K562 (cell line): Measurements from ENCODE around the gene PLEKHA8. TPM values are rescaled to one million over a fixed set of nuclear protein-coding genes. Genes with fewer than 3 reads are reported as not detected.

Experiments used
- ATAC-seq: fragments of 200-7000 bp; cut with Tn5 transposase; 3 replicates; pipeline ENCODE4 v1.9.1; 2020; ENCODE audit warnings: moderate library complexity
- BruUV-seq: library from RNA; stranded (reverse); fragments of 400-500 nt; replicated peaks from 2 replicates; lab custom pipeline; 2021; lab: Mats Ljungman, UMichigan
- CTCF ChIA-PET: fragments of 300-600 bp; formaldehyde crosslinking; extraction: SDS; loops from one replicate; lab custom pipeline; 2021; ENCODE audit warnings: low intra/inter-chr PET ratio; lab: Yijun Ruan, JAX
- POLR2A ChIA-PET: fragments of 300-600, 350-650 bp; sonication (Branson Sonifier 250); formaldehyde crosslinking; extraction: SDS; loops from one replicate; lab custom pipeline; 2021; ENCODE audit warnings: antibody characterized with exemption, inconsistent platforms; lab: Yijun Ruan, JAX
- DNase-seq, 4 experiments: peaks; one replicate each; pipeline versions ENCODE4 v3.0.0 to v3.0.0-alpha.2; 2011 to 2018; ENCODE audit warnings: low spot score in 3 of 4, mixed read lengths in 3 of 4; ENCODE audit errors: extremely low read depth in 1 of 4
- FAIRE-seq: peaks from 2 replicates; lab custom pipeline; 2011; peaks lifted over from hg19 to GRCh38; lab: Jason Lieb, UNC
- H2AFZ ChIP-seq: 2 replicates; pipeline ENCODE4 v1.6.0; 2011; ENCODE audit warnings: low read depth, low read length, control low read depth, inconsistent platforms
- H3K27ac ChIP-seq: fragments of 200-600 bp; 3 replicates; pipeline ENCODE4 v1.8.0; 2011; ENCODE audit warnings: low read depth, mild to moderate bottlenecking, control low read depth, inconsistent platforms, low read length, moderate library complexity, mixed read lengths; ENCODE audit errors: extremely low read depth
- H3K27me3 ChIP-seq, 2 experiments: fragments of 300-600 bp in 1 of 2; 2 replicates in 1 of 2; 3 replicates in 1 of 2; pipeline versions ENCODE4 v1.6.0 to v1.8.0; 2011; ENCODE audit warnings: inconsistent platforms in 2 of 2, low read length in 2 of 2, mild to moderate bottlenecking in 1 of 2, mixed read lengths in 1 of 2, moderate library complexity in 1 of 2; ENCODE audit not compliant: control insufficient read depth in 2 of 2, insufficient read depth in 2 of 2
- H3K36me3 ChIP-seq: fragments of 300-600 bp; 3 replicates; pipeline ENCODE4 v1.8.0; 2011; ENCODE audit warnings: mild to moderate bottlenecking, low read length, inconsistent platforms; ENCODE audit not compliant: control insufficient read depth, insufficient read depth
- H3K4me1 ChIP-seq, 2 experiments: fragments of 200-600 bp in 1 of 2; replicated peaks in 1 of 2; 2 replicates in 1 of 2; 3 replicates in 1 of 2; pipeline versions ENCODE4 v1.5.1 to v1.8.0; 2011; ENCODE audit warnings: inconsistent platforms in 2 of 2, low read length in 2 of 2, mild to moderate bottlenecking in 1 of 2, mixed read lengths in 1 of 2, moderate library complexity in 1 of 2; ENCODE audit not compliant: control insufficient read depth in 2 of 2, insufficient read depth in 2 of 2
- H3K4me2 ChIP-seq: 2 replicates; pipeline ENCODE4 v1.6.1; 2011; ENCODE audit warnings: low read length, control low read depth, inconsistent platforms, mixed read lengths; ENCODE audit not compliant: insufficient read depth
- H3K4me3 ChIP-seq: fragments of 200-600 bp; sonication (generic), shearing (Covaris generic); 2 replicates; pipeline ENCODE4 v1.5.1; 2016; ENCODE audit warnings: control low read depth, inconsistent platforms
- H3K79me2 ChIP-seq: fragments of 200-600 bp; 3 replicates; pipeline ENCODE4 v1.8.0; 2011; ENCODE audit warnings: low read length, inconsistent platforms; ENCODE audit not compliant: control insufficient read depth, insufficient read depth
- H3K9ac ChIP-seq, 2 experiments: 2 replicates each; pipeline versions ENCODE4 v1.6.0 to v1.6.1; 2011; ENCODE audit warnings: low read depth in 2 of 2, low read length in 2 of 2, control low read depth in 1 of 2, inconsistent platforms in 1 of 2, mild to moderate bottlenecking in 1 of 2, mixed read lengths in 1 of 2; ENCODE audit not compliant: insufficient read depth in 1 of 2
- H3K9me1 ChIP-seq: one replicate; pipeline ENCODE4 v1.6.0; 2011; ENCODE audit warnings: inconsistent platforms, mild to moderate bottlenecking, low read length, moderate library complexity; ENCODE audit not compliant: control insufficient read depth, insufficient read depth
- H3K9me3 ChIP-seq: replicated peaks from 2 replicates; pipeline ENCODE4 v1.5.1; 2011; ENCODE audit warnings: low read depth, low read length, inconsistent platforms; ENCODE audit not compliant: control insufficient read depth, insufficient read depth
- H4K20me1 ChIP-seq: replicated peaks from 2 replicates; pipeline ENCODE4 v1.6.1; 2011; ENCODE audit warnings: low read length, inconsistent platforms, mixed read lengths; ENCODE audit not compliant: control insufficient read depth, insufficient read depth
- ESRRA ChIP-seq: fragments of 450-650 bp; IDR thresholded peaks from 2 replicates; pipeline ENCODE4 v1.6.1; 2014; ENCODE audit warnings: low read depth, mild to moderate bottlenecking, moderate library complexity, borderline replicate concordance
- GABPA ChIP-seq: fragments of 200-800 bp; sonication (Bioruptor generic); conservative IDR thresholded peaks from 2 replicates; pipeline ENCODE4 v1.6.1; 2016; ENCODE audit warnings: low read depth, missing genetic modification characterization, missing compliant biosample characterization
- HDAC2 ChIP-seq: fragments of 450-650 bp; IDR thresholded peaks from 2 replicates; pipeline ENCODE4 v1.6.1; 2016; ENCODE audit warnings: mild to moderate bottlenecking
- MEIS2 ChIP-seq: fragments of 450-650 bp; IDR thresholded peaks from 2 replicates; pipeline ENCODE4 v1.6.1; 2014; ENCODE audit warnings: mild to moderate bottlenecking; ENCODE audit not compliant: partially characterized antibody
- YBX1 ChIP-seq: fragments of 450-650 bp; IDR thresholded peaks from 2 replicates; pipeline ENCODE4 v1.7.1; 2016; ENCODE audit warnings: mild to moderate bottlenecking
- ZBTB1 ChIP-seq: sonication (generic); formaldehyde crosslinking; IDR thresholded peaks from 2 replicates; pipeline ENCODE4 v1.8.1; 2023; ENCODE audit warnings: missing genetic modification reagents, low read depth, mild to moderate bottlenecking, borderline replicate concordance
- ZNF444 ChIP-seq: fragments of 250-450 bp; sonication (Bioruptor Pico); IDR thresholded peaks from 2 replicates; pipeline ENCODE4 v1.4.0; 2020; ENCODE audit warnings: mild to moderate bottlenecking, moderate library complexity
- WGBS: fragments of 100-300 bp; shearing (Covaris generic); methylation state at CpG from one replicate; pipeline ENCODE4 v1.1.6; 2016; ENCODE audit warnings: low coverage, mixed read lengths; ENCODE audit not compliant: insufficient coverage; ENCODE audit errors: missing lambda C conversion rate; 5-methylcytosine and 5-hydroxymethylcytosine counted together
- in situ Hi-C: fragments of 300-500 bp; cut with MboI; formaldehyde crosslinking; loops from 4 replicates; pipeline ENCODE4 v1.15.0; 2018; ENCODE audit warnings: inconsistent platforms, mixed read lengths
- intact Hi-C: fragments of 100-400 bp; cut with micrococcal nuclease; formaldehyde crosslinking; loops from 2 replicates; pipeline ENCODE4 v1.14.2; 2022
- polyA plus RNA-seq, 8 experiments: library from polyadenylated mRNA; depleted of rRNA in 4 of 8; stranded (reverse) in 5 of 8; unstranded in 3 of 8; fragments of >200 nt; fragmentation: Nextera tagmentation in 2 of 8; fragmentation: Illumina TruSeq in 1 of 8; extraction: Ambion mirVana in 2 of 8; extraction: Trizol in 1 of 8; gene quantifications; 2 replicates each; pipeline versions ENCODE4 v1.2.1 to v1.2.3, GENCODE V29; 2011 to 2014; ENCODE audit warnings: inconsistent platforms in 1 of 8, missing spikeins in 1 of 8
- total RNA-seq, 7 experiments: library from RNA; depleted of rRNA in 6 of 7; stranded (reverse); fragments of >200 nt in 6 of 7; fragmentation: Illumina TruSeq in 2 of 7; extraction: Trizol in 2 of 7; gene quantifications; 2 replicates each; pipeline versions ENCODE4 v1.2.1 to v1.2.3, GENCODE V29; 2011 to 2021; ENCODE audit warnings: low replicate concordance in 1 of 7
- TF ChIP-seq, protein P1 (sequence below), 2 experiments: fragments of 450-650 bp; IDR thresholded peaks; 2 replicates each; pipeline ENCODE4 v1.6.1; 2018; ENCODE audit warnings: mild to moderate bottlenecking in 2 of 2, low read depth in 1 of 2; ENCODE audit not compliant: partially characterized antibody in 2 of 2
- TF ChIP-seq, protein P2 (sequence below): sonication (generic); formaldehyde crosslinking; IDR thresholded peaks from 2 replicates; pipeline ENCODE4 v1.8.1; 2022; ENCODE audit warnings: missing genetic modification reagents
- TF ChIP-seq, protein P3 (sequence below): fragments of 250-450 bp; sonication (Bioruptor Pico); IDR thresholded peaks from 2 replicates; pipeline ENCODE4 v1.6.1; 2021; ENCODE audit warnings: mild to moderate bottlenecking
- TF ChIP-seq, protein P4 (sequence below): IDR thresholded peaks from 2 replicates; pipeline ENCODE4 v1.6.1; 2012; ENCODE audit warnings: low read depth, low read length, improper control_type of control experiment, borderline replicate concordance

Gene PLEKHA8
- total and polyA plus RNA-seq, 9 of the 15 experiments (the other 6 are each of a cell fraction or from before 2014, with no cell fraction given), result 3.2 to 16.3 (median 11.8) TPM

DNA sequence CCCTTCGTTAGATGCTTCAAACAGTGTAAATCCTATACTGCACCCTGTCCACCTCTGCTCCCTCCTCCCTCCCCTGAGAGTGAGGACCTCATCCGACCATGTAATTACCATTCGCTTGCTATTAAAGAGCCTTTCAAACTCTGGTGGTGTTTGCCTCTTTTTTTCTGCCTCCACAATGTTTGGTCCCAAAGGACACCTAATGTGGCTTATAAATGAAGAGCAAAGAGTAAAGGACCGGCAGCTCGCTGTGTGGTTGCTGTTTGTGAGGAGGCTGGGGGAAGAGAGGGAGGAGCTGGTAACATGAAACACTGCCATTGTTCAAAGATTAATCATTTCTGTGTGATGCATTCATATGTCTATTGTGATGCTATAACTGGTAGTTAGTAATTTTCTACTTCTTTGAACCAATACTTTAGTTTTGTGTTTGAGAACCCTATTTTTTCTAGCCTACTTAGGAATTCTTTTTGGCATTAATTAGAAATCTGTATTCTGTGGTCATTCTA, 134.5 kb downstream of the PLEKHA8 start (continued):
- TF ChIP-seq MEIS2, result peak; percentile 31

DNA sequence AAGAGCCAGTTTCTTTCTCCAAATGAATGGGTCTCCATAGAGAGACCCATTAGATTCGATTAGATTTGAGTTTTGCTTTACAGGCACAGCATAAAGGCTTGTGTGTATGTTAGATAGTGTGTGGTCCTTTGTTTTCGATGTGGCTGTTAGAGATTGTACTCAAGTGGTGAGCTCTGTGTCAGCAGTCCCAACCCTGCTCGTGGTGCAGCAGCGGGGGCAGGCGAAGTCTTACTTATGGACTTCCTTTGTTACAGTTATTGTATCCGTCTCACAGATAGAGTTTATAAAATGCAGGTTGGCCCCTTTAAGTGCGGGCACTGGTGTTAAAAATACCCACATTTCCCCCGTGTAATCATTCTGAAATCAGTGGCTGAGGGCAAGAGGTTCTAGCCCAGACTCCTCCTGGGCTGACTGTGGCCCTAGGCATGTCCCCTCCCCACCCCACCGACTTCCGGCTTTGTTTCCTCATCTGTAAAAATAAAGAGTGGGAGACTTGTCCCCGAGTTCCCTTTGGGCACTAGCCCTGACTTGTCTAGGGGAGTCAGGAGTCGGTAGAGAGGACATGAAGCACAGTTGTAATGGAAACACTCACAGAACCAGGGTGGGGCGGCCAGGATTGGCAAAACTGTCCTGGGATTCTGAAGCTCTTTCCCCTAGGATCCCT, 135.2 kb downstream of the PLEKHA8 start:
- Histone ChIP-seq H2AFZ (peak overlapping the region; percentile 75), H3K4me2 (peak overlapping the region; percentile 30), H3K27me3 (peaks cover 16 to 23% of the 10 kb centered on the region in 2 experiments), H4K20me1 (no peaks in the 10 kb centered on the region), H3K4me3 (no peak overlapping the region), H3K9me1 (no peaks in the 10 kb centered on the region), H3K9ac (peak overlapping the region; percentile 5 to 21; a peak in 2 of 4 replicates), H3K36me3 (no peaks in the 10 kb centered on the region), H3K79me2 (no peaks in the 10 kb centered on the region), H3K9me3 (no peaks in the 10 kb centered on the region), H3K4me1 (peaks cover 12 to 42% of the 10 kb centered on the region in 2 experiments), H3K27ac (peak overlapping the region; percentile 48)
- FAIRE-seq, result peak; percentile 72
- ChIA-PET CTCF (no interaction called here), POLR2A (interaction anchor here (0.7 to 2.4 kb wide), 6 partner anchors 7 to 644 kb away, joined by 3 to 7 read pairs (median 4); no protein-coding TSS in a partner anchor)
- in situ Hi-C loops (loop anchor here (5.0 to 10.0 kb wide), 3 partner anchors 249 to 571 kb away; no protein-coding TSS in a partner anchor), intact Hi-C loops (loop anchor here (5.0 to 10.0 kb wide), 3 partner anchors 109 to 581 kb away; no protein-coding TSS in a partner anchor)
- peak; percentile 63 for ATAC-seq
- 20% methylated on average over 13 of the region's 13 CpGs for WGBS
- DNase-seq, result peak in 3 of 4 experiments; percentile 25 to 67 (median 56)
- no TSS peak for BruUV-seq
- no peak for TF ChIP-seq YBX1
- no peak for TF ChIP-seq ESRRA
- TF ChIP-seq, protein P1, sequence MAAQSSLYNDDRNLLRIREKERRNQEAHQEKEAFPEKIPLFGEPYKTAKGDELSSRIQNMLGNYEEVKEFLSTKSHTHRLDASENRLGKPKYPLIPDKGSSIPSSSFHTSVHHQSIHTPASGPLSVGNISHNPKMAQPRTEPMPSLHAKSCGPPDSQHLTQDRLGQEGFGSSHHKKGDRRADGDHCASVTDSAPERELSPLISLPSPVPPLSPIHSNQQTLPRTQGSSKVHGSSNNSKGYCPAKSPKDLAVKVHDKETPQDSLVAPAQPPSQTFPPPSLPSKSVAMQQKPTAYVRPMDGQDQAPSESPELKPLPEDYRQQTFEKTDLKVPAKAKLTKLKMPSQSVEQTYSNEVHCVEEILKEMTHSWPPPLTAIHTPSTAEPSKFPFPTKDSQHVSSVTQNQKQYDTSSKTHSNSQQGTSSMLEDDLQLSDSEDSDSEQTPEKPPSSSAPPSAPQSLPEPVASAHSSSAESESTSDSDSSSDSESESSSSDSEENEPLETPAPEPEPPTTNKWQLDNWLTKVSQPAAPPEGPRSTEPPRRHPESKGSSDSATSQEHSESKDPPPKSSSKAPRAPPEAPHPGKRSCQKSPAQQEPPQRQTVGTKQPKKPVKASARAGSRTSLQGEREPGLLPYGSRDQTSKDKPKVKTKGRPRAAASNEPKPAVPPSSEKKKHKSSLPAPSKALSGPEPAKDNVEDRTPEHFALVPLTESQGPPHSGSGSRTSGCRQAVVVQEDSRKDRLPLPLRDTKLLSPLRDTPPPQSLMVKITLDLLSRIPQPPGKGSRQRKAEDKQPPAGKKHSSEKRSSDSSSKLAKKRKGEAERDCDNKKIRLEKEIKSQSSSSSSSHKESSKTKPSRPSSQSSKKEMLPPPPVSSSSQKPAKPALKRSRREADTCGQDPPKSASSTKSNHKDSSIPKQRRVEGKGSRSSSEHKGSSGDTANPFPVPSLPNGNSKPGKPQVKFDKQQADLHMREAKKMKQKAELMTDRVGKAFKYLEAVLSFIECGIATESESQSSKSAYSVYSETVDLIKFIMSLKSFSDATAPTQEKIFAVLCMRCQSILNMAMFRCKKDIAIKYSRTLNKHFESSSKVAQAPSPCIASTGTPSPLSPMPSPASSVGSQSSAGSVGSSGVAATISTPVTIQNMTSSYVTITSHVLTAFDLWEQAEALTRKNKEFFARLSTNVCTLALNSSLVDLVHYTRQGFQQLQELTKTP (IDR thresholded peaks at IDR 0.05; ENCODE audit: low read depth in 1 of 2, partially characterized antibody in 2 of 2), result no peak
- no peak for TF ChIP-seq ZNF444 (CRISPR knock-in tag)
- no peak for TF ChIP-seq ZBTB1 (CRISPR knock-in tag)
- peak; percentile 38; the same call in 1 of the 2 replicates for TF ChIP-seq GABPA (tag)
- TF ChIP-seq, protein P2, sequence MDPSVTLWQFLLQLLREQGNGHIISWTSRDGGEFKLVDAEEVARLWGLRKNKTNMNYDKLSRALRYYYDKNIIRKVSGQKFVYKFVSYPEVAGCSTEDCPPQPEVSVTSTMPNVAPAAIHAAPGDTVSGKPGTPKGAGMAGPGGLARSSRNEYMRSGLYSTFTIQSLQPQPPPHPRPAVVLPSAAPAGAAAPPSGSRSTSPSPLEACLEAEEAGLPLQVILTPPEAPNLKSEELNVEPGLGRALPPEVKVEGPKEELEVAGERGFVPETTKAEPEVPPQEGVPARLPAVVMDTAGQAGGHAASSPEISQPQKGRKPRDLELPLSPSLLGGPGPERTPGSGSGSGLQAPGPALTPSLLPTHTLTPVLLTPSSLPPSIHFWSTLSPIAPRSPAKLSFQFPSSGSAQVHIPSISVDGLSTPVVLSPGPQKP (CRISPR knock-in tag), result no peak
- TF ChIP-seq, protein P3, sequence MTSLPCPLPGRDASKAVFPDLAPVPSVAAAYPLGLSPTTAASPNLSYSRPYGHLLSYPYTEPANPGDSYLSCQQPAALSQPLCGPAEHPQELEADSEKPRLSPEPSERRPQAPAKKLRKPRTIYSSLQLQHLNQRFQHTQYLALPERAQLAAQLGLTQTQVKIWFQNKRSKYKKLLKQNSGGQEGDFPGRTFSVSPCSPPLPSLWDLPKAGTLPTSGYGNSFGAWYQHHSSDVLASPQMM (CRISPR knock-in tag), result no peak
- TF ChIP-seq, protein P4, sequence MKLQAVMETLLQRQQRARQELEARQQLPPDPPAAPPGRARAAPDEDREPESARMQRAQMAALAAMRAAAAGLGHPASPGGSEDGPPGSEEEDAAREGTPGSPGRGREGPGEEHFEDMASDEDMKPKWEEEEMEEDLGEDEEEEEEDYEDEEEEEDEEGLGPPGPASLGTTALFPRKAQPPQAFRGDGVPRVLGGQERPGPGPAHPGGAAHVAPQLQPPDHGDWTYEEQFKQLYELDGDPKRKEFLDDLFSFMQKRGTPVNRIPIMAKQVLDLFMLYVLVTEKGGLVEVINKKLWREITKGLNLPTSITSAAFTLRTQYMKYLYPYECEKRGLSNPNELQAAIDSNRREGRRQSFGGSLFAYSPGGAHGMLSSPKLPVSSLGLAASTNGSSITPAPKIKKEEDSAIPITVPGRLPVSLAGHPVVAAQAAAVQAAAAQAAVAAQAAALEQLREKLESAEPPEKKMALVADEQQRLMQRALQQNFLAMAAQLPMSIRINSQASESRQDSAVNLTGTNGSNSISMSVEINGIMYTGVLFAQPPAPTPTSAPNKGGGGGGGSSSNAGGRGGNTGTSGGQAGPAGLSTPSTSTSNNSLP, result no peak
- no peak for TF ChIP-seq HDAC2
